GM19372 (cell line): Measurements from ENCODE around the gene RNF169.

Experiments
- ATAC-seq: cut with Tn5 transposase; IDR thresholded peaks from one replicate; pipeline ENCODE4 v1.9.1; 2021; ENCODE audit warnings: mild to moderate bottlenecking, low read depth, moderate library complexity; ENCODE audit not compliant: unreplicated experiment

The RNF169 gene

GRCh38 chr11:74860743-74861142 lies 112.1 kb downstream of the RNF169 start:
- ATAC-seq = no peak

- ATAC-seq = no peak
These were observed 114.8 kb downstream of the RNF169 start for GRCh38 chr11:74863410-74863809.

GRCh38 chr11:74866557-74866956 lies 117.9 kb downstream of the RNF169 start:
- no peak for ATAC-seq

- no peak for ATAC-seq
These were observed 121.8 kb downstream of the RNF169 start for GRCh38 chr11:74870485-74870884.

GRCh38 chr11:74871037-74871436 lies 122.4 kb downstream of the RNF169 start:
- no peak for ATAC-seq

- ATAC-seq = no peak
These were observed 128.5 kb downstream of the RNF169 start for GRCh38 chr11:74877132-74877531.
